GM20431 (cell line): ENCODE data around the gene RAD52.
"Not testable (repeated sequence)": the region's sequence is repeated elsewhere in the genome, so short reads cannot be mapped to it uniquely, and the experiment has no call there.

Experiments
- in situ Hi-C: fragments of 300-500 bp; cut with MseI, MboI; formaldehyde crosslinking; loops from one replicate; pipeline ENCODE4 v1.15.0; 2020; ENCODE audit warnings: low sequenced_read_pairs; ENCODE audit not compliant: unreplicated experiment

The RAD52 gene

GRCh38 chr12:968545-968944 is 19.1 kb upstream of the RAD52 start:
- in situ Hi-C loops, result no loop called here

GRCh38 chr12:967641-968040 is 18.1 kb upstream of the RAD52 start:
- in situ Hi-C loops, result no loop called here

- in situ Hi-C loops, result no loop called here
Observed at GRCh38 chr12:966724-967123, 17.2 kb upstream of the RAD52 start.

- in situ Hi-C loops, result no loop called here
Observed at GRCh38 chr12:958588-959123, 9.2 kb upstream of the RAD52 start.

GRCh38 chr12:955939-956338 is 6.4 kb upstream of the RAD52 start:
- in situ Hi-C loops, result no loop called here

- in situ Hi-C loops, result no loop called here
Observed at GRCh38 chr12:954741-955140, 5.2 kb upstream of the RAD52 start.

GRCh38 chr12:953776-954175 is 4.3 kb upstream of the RAD52 start:
- in situ Hi-C loops, result no loop called here

GRCh38 chr12:951176-951575 is 1.7 kb upstream of the RAD52 start:
- in situ Hi-C loops, result no loop called here

GRCh38 chr12:948238-948637 is 1.3 kb downstream of the RAD52 start:
- in situ Hi-C loops, result loop anchor here (10.0 kb wide), 1 partner anchor 383 kb away; no protein-coding TSS in a partner anchor

- in situ Hi-C loops, result loop anchor here (10.0 kb wide), 1 partner anchor 382 kb away; no protein-coding TSS in a partner anchor
Observed at GRCh38 chr12:946631-947030, 2.9 kb downstream of the RAD52 start.

GRCh38 chr12:946212-946611 is 3.3 kb downstream of the RAD52 start:
- in situ Hi-C loops, result loop anchor here (10.0 kb wide), 1 partner anchor 381 kb away; no protein-coding TSS in a partner anchor

- in situ Hi-C loops, result loop anchor here (10.0 kb wide), 1 partner anchor 379 kb away; no protein-coding TSS in a partner anchor
Observed at GRCh38 chr12:944211-944610, 5.3 kb downstream of the RAD52 start.

- in situ Hi-C loops, result loop anchor here (10.0 kb wide), 1 partner anchor 378 kb away; no protein-coding TSS in a partner anchor
Observed at GRCh38 chr12:943051-943450, 6.4 kb downstream of the RAD52 start.

GRCh38 chr12:938810-939209 is 10.7 kb downstream of the RAD52 start:
- in situ Hi-C loops, result no loop called here

- in situ Hi-C loops, result no loop called here
Observed at GRCh38 chr12:936377-937345, 12.8 kb downstream of the RAD52 start.

- in situ Hi-C loops, result not testable (repeated sequence)
Observed at GRCh38 chr12:935891-936290, 13.6 kb downstream of the RAD52 start.

GRCh38 chr12:931591-931990 is 17.9 kb downstream of the RAD52 start:
- in situ Hi-C loops, result no loop called here

GRCh38 chr12:931060-931459 is 18.4 kb downstream of the RAD52 start:
- in situ Hi-C loops, result no loop called here

- in situ Hi-C loops, result no loop called here
Observed at GRCh38 chr12:926641-927040, 22.9 kb downstream of the RAD52 start.

GRCh38 chr12:922285-922684 is 27.2 kb downstream of the RAD52 start:
- in situ Hi-C loops, result no loop called here

- in situ Hi-C loops, result no loop called here
Observed at GRCh38 chr12:920676-921075, 28.8 kb downstream of the RAD52 start.
